HepG2 (cell line): ENCODE measurements around the gene NR2F1-AS1. TPM values are rescaled to one million over a fixed set of nuclear protein-coding genes. Genes with fewer than 3 reads are reported as not detected.

Experiments
- ATAC-seq: fragments of 200-7000 bp; cut with Tn5 transposase; 3 replicates; pipeline ENCODE4 v1.9.1; 2020; ENCODE audit warnings: mild to moderate bottlenecking, moderate library complexity
- BruUV-seq: library from RNA; stranded (reverse); fragments of 400-500 nt; replicated peaks from 2 replicates; lab custom pipeline; 2021; lab: Mats Ljungman, UMichigan
- CTCF ChIA-PET: fragments of 300-600 bp; formaldehyde crosslinking; extraction: SDS; loops from one replicate; lab custom pipeline; 2021; ENCODE audit warnings: low total read pairs, inconsistent platforms, low intra/inter-chr PET ratio; lab: Yijun Ruan, JAX
- POLR2A ChIA-PET: fragments of 350-600 bp; sonication (Branson Sonifier 250); formaldehyde crosslinking; loops from one replicate; lab custom pipeline; 2020; ENCODE audit warnings: antibody characterized with exemption, inconsistent platforms; lab: Yijun Ruan, JAX
- DNase-seq: peaks from one replicate; pipeline ENCODE4 v3.0.0-alpha.2; 2015; ENCODE audit warnings: low spot score
- FAIRE-seq: peaks from 3 replicates; lab custom pipeline; 2011; peaks lifted over from hg19 to GRCh38; lab: Jason Lieb, UNC
- H2AFZ ChIP-seq: one replicate; pipeline ENCODE4 v1.6.1; 2011; ENCODE audit warnings: low read length, inconsistent platforms
- H3K27ac ChIP-seq: fragments of 300-600 bp; 3 replicates; pipeline ENCODE4 v1.8.0; 2011; ENCODE audit warnings: mixed run types, mild to moderate bottlenecking, mixed read lengths, low read length, inconsistent platforms; ENCODE audit not compliant: insufficient read depth; ENCODE audit errors: extremely low read length
- H3K27me3 ChIP-seq, 2 experiments: fragments of 200-600 bp in 1 of 2; 2 replicates in 1 of 2; 3 replicates in 1 of 2; pipeline versions ENCODE4 v1.6.0 to v1.8.0; 2011; ENCODE audit warnings: low read length in 2 of 2, mild to moderate bottlenecking in 2 of 2, moderate library complexity in 2 of 2, inconsistent platforms in 1 of 2; ENCODE audit not compliant: insufficient read depth in 2 of 2, control insufficient read depth in 1 of 2
- H3K36me3 ChIP-seq, 2 experiments: fragments of 200-600 bp in 1 of 2; replicated peaks in 1 of 2; 2 replicates in 1 of 2; 3 replicates in 1 of 2; pipeline versions ENCODE4 v1.5.1 to v1.8.0; 2011; ENCODE audit warnings: low read length in 2 of 2, inconsistent platforms in 1 of 2; ENCODE audit not compliant: insufficient read depth in 2 of 2, control insufficient read depth in 1 of 2
- H3K4me1 ChIP-seq: 2 replicates; pipeline ENCODE4 v1.5.1; 2012; ENCODE audit warnings: low read length, inconsistent platforms; ENCODE audit not compliant: insufficient read depth
- H3K4me2 ChIP-seq: 2 replicates; pipeline ENCODE4 v1.6.0; 2011; ENCODE audit warnings: low read depth, low read length, inconsistent platforms
- H3K4me3 ChIP-seq, 3 experiments: fragments of 200-600 bp in 1 of 3; sonication (generic), shearing (Covaris generic) in 1 of 3; replicated peaks in 1 of 3; 2 replicates each; pipeline ENCODE4 v1.5.1; 2011 to 2016; ENCODE audit warnings: low read length in 3 of 3, inconsistent platforms in 2 of 3, low read depth in 2 of 3, mild to moderate bottlenecking in 2 of 3, control low read depth in 1 of 3, mixed read lengths in 1 of 3; ENCODE audit not compliant: insufficient read depth in 1 of 3
- H3K79me2 ChIP-seq: one replicate; pipeline ENCODE4 v1.6.1; 2011; ENCODE audit warnings: low read length, inconsistent platforms; ENCODE audit not compliant: insufficient read depth
- H3K9ac ChIP-seq: 2 replicates; pipeline ENCODE4 v1.6.0; 2011; ENCODE audit warnings: mild to moderate bottlenecking, low read depth, low read length, inconsistent platforms; ENCODE audit not compliant: insufficient read depth
- H3K9me3 ChIP-seq: 2 replicates; pipeline ENCODE4 v1.5.1; 2012; ENCODE audit warnings: mild to moderate bottlenecking, low read length
- H4K20me1 ChIP-seq: 2 replicates; pipeline ENCODE4 v1.6.0; 2011; ENCODE audit warnings: inconsistent platforms, mild to moderate bottlenecking, low read length, moderate library complexity; ENCODE audit not compliant: insufficient read depth
- FOXK1 ChIP-seq: sonication (generic); formaldehyde crosslinking; IDR thresholded peaks from 2 replicates; pipeline ENCODE4 v1.4.0; 2020; ENCODE audit warnings: low read depth, missing genetic modification reagents, borderline replicate concordance
- KLF11 ChIP-seq: IDR thresholded peaks from 2 replicates; pipeline ENCODE4 v1.6.1; 2016; ENCODE audit warnings: missing compliant biosample characterization
- KMT2B ChIP-seq: IDR thresholded peaks from 2 replicates; pipeline ENCODE4 v1.6.1; 2016; ENCODE audit warnings: missing genetic modification reagents, missing compliant biosample characterization
- NFE2L1 ChIP-seq: sonication (generic); formaldehyde crosslinking; IDR thresholded peaks from 2 replicates; pipeline ENCODE4 v1.4.0; 2020; ENCODE audit warnings: missing genetic modification reagents, mild to moderate bottlenecking, borderline replicate concordance
- NFKB2 ChIP-seq: sonication (generic); formaldehyde crosslinking; IDR thresholded peaks from 2 replicates; pipeline ENCODE4 v1.4.0; 2020; ENCODE audit warnings: missing genetic modification reagents, borderline replicate concordance
- RBAK ChIP-seq: sonication (generic); formaldehyde crosslinking; IDR thresholded peaks from 2 replicates; pipeline ENCODE4 v1.5.1; 2020; ENCODE audit warnings: mild to moderate bottlenecking, missing genetic modification reagents
- ZBTB7A ChIP-seq: sonication (generic); formaldehyde crosslinking; IDR thresholded peaks from 2 replicates; pipeline ENCODE4 v1.8.0; 2022; ENCODE audit warnings: mild to moderate bottlenecking, missing genetic modification reagents
- ZNF143 ChIP-seq: sonication (generic); formaldehyde crosslinking; IDR thresholded peaks from 2 replicates; pipeline ENCODE4 v1.4.0; 2020; ENCODE audit warnings: missing genetic modification reagents
- ZNF17 ChIP-seq: sonication (generic); formaldehyde crosslinking; IDR thresholded peaks from 2 replicates; pipeline ENCODE4 v1.5.0; 2020; ENCODE audit warnings: mild to moderate bottlenecking, missing genetic modification reagents
- ZNF567 ChIP-seq: sonication (generic); formaldehyde crosslinking; IDR thresholded peaks from 2 replicates; pipeline ENCODE4 v1.8.1; 2023; ENCODE audit warnings: mild to moderate bottlenecking, missing genetic modification reagents, borderline replicate concordance
- WGBS: methylation state at CpG from one replicate; pipeline ENCODE4 v1.1.6; 2017; ENCODE audit warnings: low lambda C conversion rate; 5-methylcytosine and 5-hydroxymethylcytosine counted together
- in situ Hi-C: cut with HindIII; loops from 2 replicates; pipeline ENCODE4 v1.10.0; 2017; ENCODE audit warnings: low pct_unique_long_range_greater_than_20kb; ENCODE audit not compliant: extremely low pct_ligation_motif_present
- intact Hi-C: fragments of 100-400 bp; cut with micrococcal nuclease; formaldehyde crosslinking; loops from one replicate; pipeline ENCODE4 v1.10.0; 2022; ENCODE audit not compliant: unreplicated experiment
- polyA plus RNA-seq, 8 experiments: library from polyadenylated mRNA; depleted of rRNA in 3 of 8; stranded (reverse) in 7 of 8; unstranded in 1 of 8; fragments of >200 nt; fragmentation: Illumina TruSeq in 4 of 8; extraction: Trizol in 4 of 8; gene quantifications; 2 replicates each; pipeline versions ENCODE4 v1.2.1 to v1.2.3, GENCODE V29; 2011 to 2016; ENCODE audit warnings: low read depth in 4 of 8, missing spikeins in 1 of 8, mixed read lengths in 1 of 8; ENCODE audit not compliant: insufficient read depth in 1 of 8
- total RNA-seq, 5 experiments: library from RNA; depleted of rRNA; stranded (reverse); fragments of >200 nt; fragmentation: Illumina TruSeq; extraction: Trizol; gene quantifications; 2 replicates each; pipeline ENCODE4 v1.2.3, GENCODE V29; 2016; ENCODE audit warnings: low read depth in 1 of 5
- TF ChIP-seq, protein P1 (sequence below): sonication (generic); formaldehyde crosslinking; IDR thresholded peaks from 2 replicates; pipeline ENCODE4 v1.4.0; 2020; ENCODE audit warnings: missing genetic modification reagents, mild to moderate bottlenecking, borderline replicate concordance
- TF ChIP-seq, protein P2 (sequence below): sonication (generic); formaldehyde crosslinking; IDR thresholded peaks from 2 replicates; pipeline ENCODE4 v1.4.0; 2020; ENCODE audit warnings: missing genetic modification reagents; ENCODE audit errors: not compliant biosample characterization
- TF ChIP-seq, protein P3 (sequence below): sonication (generic); formaldehyde crosslinking; IDR thresholded peaks from 2 replicates; pipeline ENCODE4 v1.4.0; 2020; ENCODE audit warnings: missing genetic modification reagents

Gene NR2F1-AS1
- total and polyA plus RNA-seq, 2 of the 13 experiments (the other 11 are each of a cell fraction or from before 2014, with no cell fraction given) = 2.8 TPM

DNA sequence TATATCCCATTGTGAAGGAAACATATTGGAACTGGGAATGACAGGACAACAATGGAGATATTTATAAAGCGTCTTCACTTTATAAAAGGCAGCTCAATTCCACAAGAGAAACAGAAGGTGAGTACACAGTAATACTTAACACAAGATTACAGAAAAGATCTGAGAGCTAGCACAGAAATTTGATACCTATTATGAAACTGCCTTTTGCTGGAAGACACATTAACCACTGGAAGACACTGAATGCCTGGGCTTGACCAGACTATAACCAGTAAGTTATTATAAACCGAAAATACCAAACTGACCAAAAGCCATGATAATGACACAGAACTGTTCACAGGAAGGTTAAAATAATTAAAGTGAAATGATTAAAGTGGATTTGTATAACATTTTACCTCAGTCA is 195.4 kb downstream of the NR2F1-AS1 start:
- in situ Hi-C loops (no loop called here), intact Hi-C loops (no loop called here)
- Histone ChIP-seq H3K36me3 (no peaks in the 10 kb centered on the region), H3K79me2 (no peaks in the 10 kb centered on the region), H4K20me1 (no peaks in the 10 kb centered on the region), H3K27me3 (peaks cover 0 to 3% of the 10 kb centered on the region in 2 experiments; a peak in 2 of 5 replicates), H3K9me3 (no peaks in the 10 kb centered on the region), H3K27ac (no peak overlapping the region), H3K4me3 (no peak overlapping the region), H2AFZ (no peak overlapping the region), H3K9ac (no peak overlapping the region), H3K4me1 (no peaks in the 10 kb centered on the region), H3K4me2 (no peak overlapping the region)
- BruUV-seq = no TSS peak
- no peak for DNase-seq
- ChIA-PET CTCF (no interaction called here), POLR2A (no interaction called here)
- FAIRE-seq = no peak
- ATAC-seq = no peak
- TF ChIP-seq KLF11 (CRISPR knock-in tag) (no peak), KMT2B (CRISPR knock-in tag) (no peak), ZNF143 (CRISPR knock-in tag) (no peak), FOXK1 (CRISPR knock-in tag) (no peak), NFE2L1 (CRISPR knock-in tag) (no peak), ZNF17 (CRISPR knock-in tag) (no peak), RBAK (CRISPR knock-in tag) (no peak), ZBTB7A (no peak), NFKB2 (CRISPR knock-in tag) (no peak), ZNF567 (no peak)
- TF ChIP-seq, protein P1, sequence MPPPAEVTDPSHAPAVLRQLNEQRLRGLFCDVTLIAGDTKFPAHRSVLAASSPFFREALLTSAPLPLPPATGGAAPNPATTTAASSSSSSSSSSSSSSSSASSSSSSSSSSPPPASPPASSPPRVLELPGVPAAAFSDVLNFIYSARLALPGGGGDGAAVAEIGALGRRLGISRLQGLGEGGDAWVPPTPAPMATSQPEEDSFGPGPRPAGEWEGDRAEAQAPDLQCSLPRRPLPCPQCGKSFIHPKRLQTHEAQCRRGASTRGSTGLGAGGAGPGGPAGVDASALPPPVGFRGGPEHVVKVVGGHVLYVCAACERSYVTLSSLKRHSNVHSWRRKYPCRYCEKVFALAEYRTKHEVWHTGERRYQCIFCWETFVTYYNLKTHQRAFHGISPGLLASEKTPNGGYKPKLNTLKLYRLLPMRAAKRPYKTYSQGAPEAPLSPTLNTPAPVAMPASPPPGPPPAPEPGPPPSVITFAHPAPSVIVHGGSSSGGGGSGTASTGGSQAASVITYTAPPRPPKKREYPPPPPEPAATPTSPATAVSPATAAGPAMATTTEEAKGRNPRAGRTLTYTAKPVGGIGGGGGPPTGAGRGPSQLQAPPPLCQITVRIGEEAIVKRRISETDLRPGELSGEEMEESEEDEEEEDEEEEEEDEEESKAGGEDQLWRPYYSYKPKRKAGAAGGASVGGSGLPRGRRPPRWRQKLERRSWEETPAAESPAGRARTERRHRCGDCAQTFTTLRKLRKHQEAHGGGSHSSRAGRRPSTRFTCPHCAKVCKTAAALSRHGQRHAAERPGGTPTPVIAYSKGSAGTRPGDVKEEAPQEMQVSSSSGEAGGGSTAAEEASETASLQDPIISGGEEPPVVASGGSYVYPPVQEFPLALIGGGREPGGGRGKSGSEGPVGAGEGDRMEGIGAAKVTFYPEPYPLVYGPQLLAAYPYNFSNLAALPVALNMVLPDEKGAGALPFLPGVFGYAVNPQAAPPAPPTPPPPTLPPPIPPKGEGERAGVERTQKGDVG (CRISPR knock-in tag) = no peak
- TF ChIP-seq, protein P2, sequence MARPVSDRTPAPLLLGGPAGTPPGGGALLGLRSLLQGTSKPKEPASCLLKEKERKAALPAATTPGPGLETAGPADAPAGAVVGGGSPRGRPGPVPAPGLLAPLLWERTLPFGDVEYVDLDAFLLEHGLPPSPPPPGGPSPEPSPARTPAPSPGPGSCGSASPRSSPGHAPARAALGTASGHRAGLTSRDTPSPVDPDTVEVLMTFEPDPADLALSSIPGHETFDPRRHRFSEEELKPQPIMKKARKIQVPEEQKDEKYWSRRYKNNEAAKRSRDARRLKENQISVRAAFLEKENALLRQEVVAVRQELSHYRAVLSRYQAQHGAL = no peak
- TF ChIP-seq, protein P3, sequence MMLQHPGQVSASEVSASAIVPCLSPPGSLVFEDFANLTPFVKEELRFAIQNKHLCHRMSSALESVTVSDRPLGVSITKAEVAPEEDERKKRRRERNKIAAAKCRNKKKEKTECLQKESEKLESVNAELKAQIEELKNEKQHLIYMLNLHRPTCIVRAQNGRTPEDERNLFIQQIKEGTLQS (CRISPR knock-in tag) = no peak
- 3% methylated on average over 2 of the region's 2 CpGs for WGBS
